Measurements from ENCODE around the gene UBC. TPM values are rescaled to one million over a fixed set of nuclear protein-coding genes. Genes with fewer than 3 reads are reported as not detected.

UBC gene
- total and polyA plus RNA-seq, 2 of the 4 experiments (the other 2 are of a cell fraction): 2,042 to 4,320 TPM

GRCh38 chr12:124904306-124905098 lies 9.9 kb downstream of the UBC start:
- Histone ChIP-seq H3K4me3 (ENCODE audit: insufficient read depth, low read depth, low read length) (no peak overlapping the region), H2BK120ac (ENCODE audit: low read depth, low read length) (peak overlapping the region; percentile 48), H3K9me3 (ENCODE audit: control insufficient read depth, insufficient read depth, low read length) (no peaks in the 10 kb centered on the region), H2AFZ (replicated peaks; ENCODE audit: low read length, poor library complexity) (peak overlapping the region; percentile 70), H4K20me1 (ENCODE audit: insufficient read depth, low read length) (peaks cover 8% of the 10 kb centered on the region), H2BK15ac (ENCODE audit: low read depth, low read length) (peak overlapping the region; percentile 48; the same call in 1 of the 3 replicates), H3K27me3 (ENCODE audit: control insufficient read depth, insufficient read depth, low read length) (no peaks in the 10 kb centered on the region), H3K4ac (ENCODE audit: low read depth, low read length) (peak overlapping the region; percentile 39), H2BK5ac (ENCODE audit: low read depth, low read length, poor library complexity, severe bottlenecking) (peak overlapping the region; percentile 55), H3K9me1 (ENCODE audit: insufficient read depth, low read length) (peaks cover 4% of the 10 kb centered on the region; the same call in 1 of the 2 replicates), H2AK9ac (replicated peaks; ENCODE audit: low read depth, low read length, poor library complexity) (peak overlapping the region; percentile 5), H2AK5ac (ENCODE audit: low read depth, low read length) (peak overlapping the region; percentile 44; the same call in 1 of the 2 replicates), H3K14ac (replicated peaks; ENCODE audit: low read depth, low read length) (no peak overlapping the region), H3K36me3 (ENCODE audit: control insufficient read depth, insufficient read depth, low read length) (no peaks in the 10 kb centered on the region), H3K27ac (ENCODE audit: insufficient read depth, low read length) (peak overlapping the region; percentile 62), H4K8ac (ENCODE audit: low read depth in 2 of 2, low read length in 2 of 2) (peak overlapping the region in 1 of 2 experiments; percentile 44; a peak in 1 of 4 replicates), H4K91ac (ENCODE audit: insufficient read depth, low read depth, low read length) (peak overlapping the region; percentile 51), H3K18ac (ENCODE audit: low read depth, low read length) (peak overlapping the region; percentile 40), H3K23ac (ENCODE audit: low read depth, low read length) (no peak overlapping the region), H3K9ac (ENCODE audit: low read depth, low read length) (no peak overlapping the region; the same call in 1 of the 2 replicates), H3K56ac (ENCODE audit: extremely low read depth, insufficient read depth, low read length) (0 out of 2 replicates have a peak overlapping the region, but pooled peaks have one; percentile 8), H3K4me2 (ENCODE audit: low read depth, low read length) (peak overlapping the region; percentile 65), H4K5ac (ENCODE audit: low read depth, low read length) (peak overlapping the region; percentile 8; the same call in 1 of the 2 replicates), H3K79me1 (ENCODE audit: low read depth in 1 of 2, low read length in 2 of 2) (0 out of 4 replicates have a peak, but pooled peaks cover 0 to 6% of the 10 kb centered on the region in 2 experiments), H3K4me1 (ENCODE audit: control insufficient read depth, insufficient read depth, low read length) (peaks cover 6% of the 10 kb centered on the region), H2BK20ac (ENCODE audit: low read depth, low read length) (peak overlapping the region; percentile 23; the same call in 1 of the 2 replicates)
- ChIA-PET CTCF (interaction anchor here (0.6 to 1.3 kb wide), 3 partner anchors 36 to 865 kb away, joined by 3 read pairs; no protein-coding TSS in a partner anchor), POLR2A (ENCODE audit: unreplicated experiment) (interaction anchor here (0.5 to 1.3 kb wide), 3 partner anchors 10 to 118 kb away, joined by 3 to 6 read pairs (median 3); partner anchors contain the start of gene UBC)
- DNase-seq (peak; percentile 94), ATAC-seq (ENCODE audit: low read depth) (peak; percentile 90)
- in situ Hi-C loops (cut with MboI; ENCODE audit: low sequenced_read_pairs): loop anchor here (5.0 kb wide), 1 partner anchor 862 kb away; no protein-coding TSS in a partner anchor
- no TSS peak for BruUV-seq (replicated peaks)
- dilution Hi-C loops (cut with HindIII; ENCODE audit: low sequenced_read_pairs, unreplicated experiment): no loop called here
- 0% methylated on average over 1 of the region's 15 CpGs; no CpG with 5 or more reads in 1 of the 2 experiments for WGBS, 2 experiments (ENCODE audit: extremely low coverage in 2 of 2, insufficient read length in 1 of 2)
- TF ChIP-seq MXI1 (IDR thresholded peaks at IDR 0.05; ENCODE audit: borderline replicate concordance, low read depth, low read length) (peak; percentile 98), USF2 (IDR thresholded peaks at IDR 0.05; ENCODE audit: low read depth, low read length) (peak; percentile 87), POLR2A (IDR thresholded peaks at IDR 0.05; ENCODE audit: low read depth, low read length) (no peak), CTCF (conservative IDR thresholded peaks at IDR 0.05; ENCODE audit: low read depth, low read length) (no peak), NFE2L2 (IDR thresholded peaks at IDR 0.05; ENCODE audit: low read depth, low read length) (peak; percentile 76; the same call in 1 of the 2 replicates), BHLHE40 (IDR thresholded peaks at IDR 0.05; ENCODE audit: low read depth, low read length) (peak; percentile 89), MAZ (IDR thresholded peaks at IDR 0.05; ENCODE audit: borderline replicate concordance, low read depth, low read length) (peak; percentile 81; the same call in 1 of the 2 replicates), MAFK (IDR thresholded peaks at IDR 0.05; ENCODE audit: low read depth, low read length) (0 out of 2 replicates have a peak, but pooled peaks have one; percentile 5), FOS (IDR thresholded peaks at IDR 0.05; ENCODE audit: low read depth, low read length) (peak; percentile 82)
- intact Hi-C loops (cut with micrococcal nuclease): loop anchor here (2.0 to 10.0 kb wide), 3 partner anchors 80 to 520 kb away; no protein-coding TSS in a partner anchor
